ENCODE data around the gene GABRB3.

Gene GABRB3

DNA sequence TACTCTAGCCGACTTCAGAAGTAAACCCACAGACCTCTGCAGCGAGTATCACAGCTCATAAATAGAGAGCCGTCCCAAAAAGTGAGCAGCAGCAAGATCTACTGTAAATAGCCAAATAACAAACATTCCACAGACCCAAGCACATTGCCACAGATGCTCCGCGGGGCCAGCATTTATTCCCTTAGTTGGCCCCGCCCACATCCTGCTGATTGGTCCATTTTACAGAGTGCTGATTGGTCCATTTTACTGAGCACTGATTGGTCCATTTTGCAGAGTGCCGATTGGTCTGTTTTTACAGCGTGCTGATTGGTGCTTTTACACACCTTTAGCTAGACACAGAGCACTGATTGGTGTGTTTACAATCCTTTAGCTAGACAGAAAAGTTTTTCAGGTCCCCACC is 17.3 kb upstream of the GABRB3 start:
- TF ChIP-seq, protein P1, sequence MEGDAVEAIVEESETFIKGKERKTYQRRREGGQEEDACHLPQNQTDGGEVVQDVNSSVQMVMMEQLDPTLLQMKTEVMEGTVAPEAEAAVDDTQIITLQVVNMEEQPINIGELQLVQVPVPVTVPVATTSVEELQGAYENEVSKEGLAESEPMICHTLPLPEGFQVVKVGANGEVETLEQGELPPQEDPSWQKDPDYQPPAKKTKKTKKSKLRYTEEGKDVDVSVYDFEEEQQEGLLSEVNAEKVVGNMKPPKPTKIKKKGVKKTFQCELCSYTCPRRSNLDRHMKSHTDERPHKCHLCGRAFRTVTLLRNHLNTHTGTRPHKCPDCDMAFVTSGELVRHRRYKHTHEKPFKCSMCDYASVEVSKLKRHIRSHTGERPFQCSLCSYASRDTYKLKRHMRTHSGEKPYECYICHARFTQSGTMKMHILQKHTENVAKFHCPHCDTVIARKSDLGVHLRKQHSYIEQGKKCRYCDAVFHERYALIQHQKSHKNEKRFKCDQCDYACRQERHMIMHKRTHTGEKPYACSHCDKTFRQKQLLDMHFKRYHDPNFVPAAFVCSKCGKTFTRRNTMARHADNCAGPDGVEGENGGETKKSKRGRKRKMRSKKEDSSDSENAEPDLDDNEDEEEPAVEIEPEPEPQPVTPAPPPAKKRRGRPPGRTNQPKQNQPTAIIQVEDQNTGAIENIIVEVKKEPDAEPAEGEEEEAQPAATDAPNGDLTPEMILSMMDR (IDR thresholded peaks at IDR 0.05; ENCODE audit: extremely low read depth, missing control alignments): no peak
- DNase-seq (ENCODE audit: low spot score): no peak

DNA sequence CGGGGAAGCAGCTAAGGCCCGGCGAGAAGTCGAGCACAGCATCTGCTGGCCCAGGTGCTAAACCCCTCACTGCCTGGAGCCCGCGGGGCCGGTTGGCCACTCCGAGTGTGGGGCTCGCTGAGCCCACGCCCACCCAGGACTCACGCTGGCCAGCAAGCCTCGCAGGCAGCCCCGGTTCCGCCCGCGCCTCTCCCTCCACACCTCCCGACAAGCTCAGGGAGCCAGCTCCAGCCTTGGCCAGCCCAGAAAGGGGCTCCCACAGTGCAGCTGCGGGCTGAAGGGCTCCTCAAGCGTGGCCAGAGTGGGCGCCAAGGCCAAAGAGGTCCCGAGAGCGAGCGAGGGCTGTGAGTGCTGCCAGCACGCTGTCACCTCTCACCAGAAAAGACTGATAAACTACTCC is 8.9 kb upstream of the GABRB3 start:
- TF ChIP-seq, protein P1 (IDR thresholded peaks at IDR 0.05; ENCODE audit: extremely low read depth, missing control alignments): no peak

DNA sequence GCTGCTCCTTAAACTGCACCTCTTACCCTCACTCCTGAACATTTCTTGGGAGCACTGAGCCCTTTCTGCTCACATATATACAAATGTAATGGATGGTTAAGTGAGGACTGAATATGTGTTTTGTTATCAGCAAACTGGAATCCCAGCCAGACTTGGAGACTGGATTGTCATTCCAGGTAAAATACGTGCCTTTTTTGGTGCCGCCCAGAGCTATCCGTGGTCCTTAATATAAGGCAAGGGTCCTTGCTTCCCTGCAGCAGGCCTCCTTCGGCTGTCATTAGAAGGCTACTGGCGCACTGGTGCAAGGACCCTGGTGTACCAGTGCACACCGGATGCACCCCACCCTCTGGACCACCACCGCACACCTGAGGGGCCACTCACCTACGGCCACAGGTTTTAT is 1.1 kb upstream of the GABRB3 start:
- DNase-seq (ENCODE audit: low spot score): no peak
- TF ChIP-seq, protein P1 (IDR thresholded peaks at IDR 0.05; ENCODE audit: extremely low read depth, missing control alignments): no peak

More for the DNA sequence above, 8.9 kb upstream of the GABRB3 start:
- no peak for DNase-seq (ENCODE audit: low spot score)

DNA sequence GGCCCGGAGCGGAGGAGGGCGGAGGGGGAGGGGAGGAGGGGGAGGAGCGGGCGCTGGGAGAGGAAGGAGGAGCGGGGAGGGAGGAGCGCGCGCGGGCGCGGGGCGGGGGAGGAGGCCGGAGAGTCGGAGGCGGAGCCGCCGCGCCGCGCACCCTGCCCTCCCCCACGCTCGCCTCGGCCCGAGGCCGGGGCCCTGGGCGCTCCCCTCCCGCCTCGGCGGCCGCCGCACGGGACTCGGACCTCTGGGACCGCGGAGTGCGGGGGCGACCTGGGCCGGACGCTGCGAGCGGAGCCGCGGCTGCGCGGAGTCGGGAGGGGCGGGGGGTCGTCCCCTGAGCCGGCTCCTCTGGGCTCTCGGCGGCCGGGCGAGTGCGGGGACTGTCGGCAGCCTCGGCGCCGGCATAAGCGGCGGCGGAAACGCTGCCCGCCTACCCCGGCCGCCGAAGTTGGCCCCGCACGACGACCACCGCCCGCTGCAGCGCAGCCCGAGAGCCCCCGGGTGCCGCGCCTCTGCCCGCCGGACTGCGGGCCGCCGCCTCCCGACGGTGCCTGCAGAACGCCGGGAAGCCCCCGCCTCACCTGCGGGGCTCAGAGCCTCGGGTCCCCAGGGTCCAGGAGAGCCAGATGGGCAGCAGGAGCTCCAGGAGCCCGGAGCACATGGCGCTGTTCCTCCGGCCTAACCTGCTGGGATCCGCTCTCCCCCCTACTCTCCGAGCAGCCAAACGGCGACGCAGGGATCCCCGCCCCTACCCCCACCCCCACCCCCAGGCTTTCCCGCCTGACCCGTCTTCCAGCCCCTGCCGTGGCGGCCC is 406 bp upstream of the GABRB3 start:
- TF ChIP-seq, protein P1 (IDR thresholded peaks at IDR 0.05; ENCODE audit: extremely low read depth, missing control alignments): no peak
- no peak for DNase-seq (ENCODE audit: low spot score)

DNA sequence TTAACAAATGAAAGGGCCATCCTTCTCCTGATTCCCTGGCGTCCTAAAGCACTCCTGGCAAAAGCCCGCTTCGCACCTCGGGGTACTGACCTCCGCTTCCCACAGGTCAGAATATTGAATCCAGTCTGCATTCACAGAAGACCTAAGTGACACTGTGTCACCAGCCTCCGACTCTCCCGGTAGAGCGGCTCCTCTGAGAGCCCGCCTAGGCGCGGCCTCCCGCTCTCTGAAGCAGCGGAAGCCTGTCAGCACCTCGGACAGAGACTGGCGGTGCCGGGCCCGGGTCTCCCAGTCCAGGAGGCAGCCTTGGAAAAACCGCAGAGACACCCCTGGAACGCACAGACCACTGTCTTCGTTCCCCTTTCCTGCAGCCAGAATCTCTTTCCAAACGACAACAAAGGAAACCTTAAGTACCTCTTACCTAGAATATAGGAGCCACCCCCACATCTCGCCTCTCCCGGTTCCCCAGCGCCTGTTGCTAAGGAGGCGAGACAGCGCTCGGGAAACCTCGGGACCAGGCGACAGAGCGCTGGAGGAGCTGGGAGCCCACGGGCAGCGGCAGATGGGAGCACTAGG is 1.2 kb downstream of the GABRB3 start:
- TF ChIP-seq, protein P1 (IDR thresholded peaks at IDR 0.05; ENCODE audit: extremely low read depth, missing control alignments): no peak
- no peak for DNase-seq (ENCODE audit: low spot score)

DNA sequence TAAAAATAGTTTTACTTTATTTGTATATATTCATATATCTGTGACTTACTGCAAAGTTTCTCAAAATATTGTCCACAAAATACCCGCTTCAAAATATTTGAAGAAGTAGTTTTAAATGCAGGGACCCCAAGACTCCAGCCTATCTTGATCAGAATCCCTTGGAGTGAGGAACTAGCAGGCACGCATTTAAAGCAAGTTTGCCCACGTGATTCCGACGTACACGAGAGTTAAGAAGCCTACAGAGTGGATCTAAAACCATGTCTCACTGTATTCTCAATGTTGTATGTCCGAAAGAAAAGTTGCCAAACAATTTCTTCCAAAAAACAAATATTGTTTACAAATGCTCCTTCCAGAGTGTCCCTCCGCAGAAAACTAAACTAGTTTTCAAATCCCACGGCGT is 1.7 kb downstream of the GABRB3 start:
- no peak for DNase-seq (ENCODE audit: low spot score)
- TF ChIP-seq, protein P1 (IDR thresholded peaks at IDR 0.05; ENCODE audit: extremely low read depth, missing control alignments): no peak

DNA sequence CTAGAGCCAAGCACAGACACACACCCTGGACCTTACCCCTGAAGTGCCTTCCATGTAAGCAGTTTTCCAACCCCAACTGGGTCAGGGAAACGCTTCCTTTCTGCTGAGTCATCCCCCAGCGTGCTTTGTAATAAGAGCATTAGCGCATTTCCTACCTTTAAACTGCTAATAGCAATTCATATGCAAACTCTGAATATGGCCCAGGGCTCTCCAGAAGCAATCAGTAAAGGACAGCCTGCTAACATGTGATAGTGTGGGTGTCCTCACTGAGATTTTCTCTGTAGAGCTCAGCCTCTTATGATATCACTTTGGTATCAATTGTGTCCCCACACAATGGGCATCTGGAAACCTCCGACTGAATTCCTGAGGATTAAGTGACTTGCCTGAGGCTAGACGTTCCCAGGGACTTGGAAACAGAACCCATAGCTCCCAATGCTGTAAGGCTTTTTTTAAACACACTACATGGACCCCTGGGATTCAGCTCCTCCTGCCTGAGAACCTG is 5.6 kb downstream of the GABRB3 start:
- TF ChIP-seq, protein P1 (IDR thresholded peaks at IDR 0.05; ENCODE audit: extremely low read depth, missing control alignments): no peak
- DNase-seq (ENCODE audit: low spot score): no peak
